ENCODE measurements around the gene APLP2.

DNA sequence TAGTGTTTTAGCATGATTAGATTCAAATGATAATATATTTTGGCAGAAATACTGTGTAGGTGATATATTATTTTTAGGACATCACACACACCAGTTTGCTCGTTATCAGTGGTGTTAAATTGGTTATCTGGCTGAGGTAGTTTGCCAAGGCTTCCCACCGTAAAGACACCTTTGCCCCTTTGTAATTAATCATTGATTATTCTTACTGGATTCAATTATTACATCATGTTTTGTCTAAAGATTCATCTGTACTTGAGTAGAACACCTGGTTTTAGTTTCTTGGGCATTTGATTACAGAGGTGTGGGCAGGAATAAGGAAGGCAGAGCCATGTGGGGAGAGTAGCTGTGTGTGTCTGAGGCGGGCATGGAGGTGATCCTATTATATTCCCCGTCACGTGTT is 50.4 kb downstream of the APLP2 start:
- TF ChIP-seq NFIC (IDR thresholded peaks at IDR 0.05; ENCODE audit: low read length): no peak
- no peak for TF ChIP-seq ETV5 (CRISPR knock-in tag; IDR thresholded peaks at IDR 0.05; ENCODE audit: borderline replicate concordance)
- no peak for TF ChIP-seq CTCF (CRISPR knock-in tag; IDR thresholded peaks at IDR 0.05)
- TF ChIP-seq, protein P1, sequence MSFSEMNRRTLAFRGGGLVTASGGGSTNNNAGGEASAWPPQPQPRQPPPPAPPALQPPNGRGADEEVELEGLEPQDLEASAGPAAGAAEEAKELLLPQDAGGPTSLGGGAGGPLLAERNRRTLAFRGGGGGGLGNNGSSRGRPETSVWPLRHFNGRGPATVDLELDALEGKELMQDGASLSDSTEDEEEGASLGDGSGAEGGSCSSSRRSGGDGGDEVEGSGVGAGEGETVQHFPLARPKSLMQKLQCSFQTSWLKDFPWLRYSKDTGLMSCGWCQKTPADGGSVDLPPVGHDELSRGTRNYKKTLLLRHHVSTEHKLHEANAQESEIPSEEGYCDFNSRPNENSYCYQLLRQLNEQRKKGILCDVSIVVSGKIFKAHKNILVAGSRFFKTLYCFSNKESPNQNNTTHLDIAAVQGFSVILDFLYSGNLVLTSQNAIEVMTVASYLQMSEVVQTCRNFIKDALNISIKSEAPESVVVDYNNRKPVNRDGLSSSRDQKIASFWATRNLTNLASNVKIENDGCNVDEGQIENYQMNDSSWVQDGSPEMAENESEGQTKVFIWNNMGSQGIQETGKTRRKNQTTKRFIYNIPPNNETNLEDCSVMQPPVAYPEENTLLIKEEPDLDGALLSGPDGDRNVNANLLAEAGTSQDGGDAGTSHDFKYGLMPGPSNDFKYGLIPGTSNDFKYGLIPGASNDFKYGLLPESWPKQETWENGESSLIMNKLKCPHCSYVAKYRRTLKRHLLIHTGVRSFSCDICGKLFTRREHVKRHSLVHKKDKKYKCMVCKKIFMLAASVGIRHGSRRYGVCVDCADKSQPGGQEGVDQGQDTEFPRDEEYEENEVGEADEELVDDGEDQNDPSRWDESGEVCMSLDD (CRISPR knock-in tag; IDR thresholded peaks at IDR 0.05; ENCODE audit: borderline replicate concordance): no peak
- no peak for TF ChIP-seq ZNF510 (CRISPR knock-in tag; IDR thresholded peaks at IDR 0.05; ENCODE audit: low read depth)
- no peak for TF ChIP-seq CBFB (CRISPR knock-in tag; IDR thresholded peaks at IDR 0.05)
- TF ChIP-seq ZNF530 (CRISPR knock-in tag; IDR thresholded peaks at IDR 0.05; ENCODE audit: low read depth): no peak
- TF ChIP-seq MYNN (CRISPR knock-in tag; IDR thresholded peaks at IDR 0.05; ENCODE audit: low read depth): no peak
- no peak for TF ChIP-seq BCLAF1 (IDR thresholded peaks at IDR 0.05)
- no peak for TF ChIP-seq ZNF644 (CRISPR knock-in tag; IDR thresholded peaks at IDR 0.05; ENCODE audit: low read depth)
- no peak for TF ChIP-seq ELF1 (CRISPR knock-in tag; IDR thresholded peaks at IDR 0.05)
- no peak for TF ChIP-seq ARNT (IDR thresholded peaks at IDR 0.05)
- TF ChIP-seq EHMT2 (IDR thresholded peaks at IDR 0.05; ENCODE audit: borderline replicate concordance, low read depth, low read length): no peak

Measured in HepG2 (cell line).